HG03135 (cell line): Measurements from ENCODE around the gene FBXW12.

ENCODE experiments used
- ATAC-seq: cut with Tn5 transposase; IDR thresholded peaks from one replicate; pipeline ENCODE4 v1.9.1; 2021; ENCODE audit warnings: mild to moderate bottlenecking, moderate library complexity; ENCODE audit not compliant: unreplicated experiment

Gene FBXW12

GRCh38 chr3:48407542-48408099, 35.6 kb downstream of the FBXW12 start:
- ATAC-seq: no peak

- no peak for ATAC-seq
Observed at GRCh38 chr3:48408823-48409281, 36.8 kb downstream of the FBXW12 start.

- ATAC-seq: no peak
Observed at GRCh38 chr3:48409291-48410201, 37.5 kb downstream of the FBXW12 start.

GRCh38 chr3:48410205-48411040, 38.4 kb downstream of the FBXW12 start:
- no peak for ATAC-seq

GRCh38 chr3:48411041-48411588, 39.1 kb downstream of the FBXW12 start:
- ATAC-seq: no peak

GRCh38 chr3:48411606-48412374, 39.8 kb downstream of the FBXW12 start:
- no peak for ATAC-seq

GRCh38 chr3:48412375-48413001, 40.5 kb downstream of the FBXW12 start:
- ATAC-seq: no peak

- no peak for ATAC-seq
Observed at GRCh38 chr3:48413086-48413485, 41.1 kb downstream of the FBXW12 start.

GRCh38 chr3:48413611-48414010, 41.6 kb downstream of the FBXW12 start:
- ATAC-seq: no peak

- ATAC-seq: no peak
Observed at GRCh38 chr3:48414376-48415250, 42.6 kb downstream of the FBXW12 start.

GRCh38 chr3:48415251-48415953, 43.4 kb downstream of the FBXW12 start:
- ATAC-seq: no peak

GRCh38 chr3:48416091-48416505, 44.1 kb downstream of the FBXW12 start:
- no peak for ATAC-seq

GRCh38 chr3:48416546-48416945, 44.5 kb downstream of the FBXW12 start:
- ATAC-seq: no peak

- ATAC-seq: no peak
Observed at GRCh38 chr3:48417529-48418108, 45.6 kb downstream of the FBXW12 start.

- no peak for ATAC-seq
Observed at GRCh38 chr3:48418140-48418539, 46.1 kb downstream of the FBXW12 start.

- no peak for ATAC-seq
Observed at GRCh38 chr3:48418651-48419050, 46.6 kb downstream of the FBXW12 start.

- ATAC-seq: no peak
Observed at GRCh38 chr3:48419149-48419548, 47.1 kb downstream of the FBXW12 start.

- no peak for ATAC-seq
Observed at GRCh38 chr3:48419597-48419996, 47.6 kb downstream of the FBXW12 start.
